ENCODE results near the gene FLT4. TPM values are rescaled to one million over a fixed set of nuclear protein-coding genes. Genes with fewer than 3 reads are reported as not detected.

Gene FLT4
- total RNA-seq, 4 donors from 2014 or later, result 2.1 to 11.6 (median 4.0) TPM

DNA sequence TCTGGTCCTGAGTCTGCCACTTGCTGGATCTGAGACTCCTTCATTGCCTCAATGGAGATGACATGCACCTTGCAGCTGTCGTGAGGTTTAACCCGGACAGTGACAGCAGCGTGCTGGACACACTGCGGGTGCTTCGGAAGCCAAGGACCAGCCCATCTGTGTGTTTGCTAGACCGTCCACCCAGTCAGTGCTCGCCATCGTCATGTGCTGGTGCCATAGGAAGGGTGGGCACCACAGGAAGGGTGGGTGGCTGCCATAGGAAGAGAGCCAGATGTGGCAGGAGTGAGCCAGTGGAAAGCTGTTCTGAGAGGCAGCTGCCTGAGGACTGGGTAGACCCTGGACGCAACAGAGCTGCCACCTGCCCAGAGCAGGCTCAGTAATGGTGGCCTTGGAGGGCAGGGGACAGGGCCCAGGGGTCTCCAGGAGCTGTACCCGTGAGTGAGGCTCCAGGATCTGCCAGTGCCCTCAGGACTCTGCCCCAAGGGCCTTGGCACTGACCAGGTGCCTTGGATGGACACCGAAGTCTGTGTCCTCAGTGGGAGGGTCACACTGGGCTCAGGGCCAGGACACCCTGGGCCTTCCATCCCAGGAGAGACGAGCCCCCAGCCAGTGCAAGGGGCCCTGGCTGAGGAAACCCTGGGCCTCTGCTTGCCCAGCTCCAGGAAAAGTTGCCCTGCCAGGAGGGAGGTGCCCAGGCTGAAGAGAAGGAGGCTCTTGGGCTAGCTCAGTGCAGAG, 21.8 kb downstream of the FLT4 start:
- no peak overlapping the region for H3K4me3 ChIP-seq (ENCODE audit: low read depth, poor library complexity, severe bottlenecking)
- TF ChIP-seq POLR2A (IDR thresholded peaks at IDR 0.05), result no peak
- TF ChIP-seq, protein P1, sequence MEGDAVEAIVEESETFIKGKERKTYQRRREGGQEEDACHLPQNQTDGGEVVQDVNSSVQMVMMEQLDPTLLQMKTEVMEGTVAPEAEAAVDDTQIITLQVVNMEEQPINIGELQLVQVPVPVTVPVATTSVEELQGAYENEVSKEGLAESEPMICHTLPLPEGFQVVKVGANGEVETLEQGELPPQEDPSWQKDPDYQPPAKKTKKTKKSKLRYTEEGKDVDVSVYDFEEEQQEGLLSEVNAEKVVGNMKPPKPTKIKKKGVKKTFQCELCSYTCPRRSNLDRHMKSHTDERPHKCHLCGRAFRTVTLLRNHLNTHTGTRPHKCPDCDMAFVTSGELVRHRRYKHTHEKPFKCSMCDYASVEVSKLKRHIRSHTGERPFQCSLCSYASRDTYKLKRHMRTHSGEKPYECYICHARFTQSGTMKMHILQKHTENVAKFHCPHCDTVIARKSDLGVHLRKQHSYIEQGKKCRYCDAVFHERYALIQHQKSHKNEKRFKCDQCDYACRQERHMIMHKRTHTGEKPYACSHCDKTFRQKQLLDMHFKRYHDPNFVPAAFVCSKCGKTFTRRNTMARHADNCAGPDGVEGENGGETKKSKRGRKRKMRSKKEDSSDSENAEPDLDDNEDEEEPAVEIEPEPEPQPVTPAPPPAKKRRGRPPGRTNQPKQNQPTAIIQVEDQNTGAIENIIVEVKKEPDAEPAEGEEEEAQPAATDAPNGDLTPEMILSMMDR (IDR thresholded peaks at IDR 0.05), result no peak
- intact Hi-C loops (cut with DNase I; ENCODE audit: low total_unique reads), result no loop called here
- DNase-seq (ENCODE audit: low spot score in 2 of 2), result no peak
- 76 to 90% methylated on average over 8 to 12 of the region's 12 CpGs for WGBS, 2 donors

DNA sequence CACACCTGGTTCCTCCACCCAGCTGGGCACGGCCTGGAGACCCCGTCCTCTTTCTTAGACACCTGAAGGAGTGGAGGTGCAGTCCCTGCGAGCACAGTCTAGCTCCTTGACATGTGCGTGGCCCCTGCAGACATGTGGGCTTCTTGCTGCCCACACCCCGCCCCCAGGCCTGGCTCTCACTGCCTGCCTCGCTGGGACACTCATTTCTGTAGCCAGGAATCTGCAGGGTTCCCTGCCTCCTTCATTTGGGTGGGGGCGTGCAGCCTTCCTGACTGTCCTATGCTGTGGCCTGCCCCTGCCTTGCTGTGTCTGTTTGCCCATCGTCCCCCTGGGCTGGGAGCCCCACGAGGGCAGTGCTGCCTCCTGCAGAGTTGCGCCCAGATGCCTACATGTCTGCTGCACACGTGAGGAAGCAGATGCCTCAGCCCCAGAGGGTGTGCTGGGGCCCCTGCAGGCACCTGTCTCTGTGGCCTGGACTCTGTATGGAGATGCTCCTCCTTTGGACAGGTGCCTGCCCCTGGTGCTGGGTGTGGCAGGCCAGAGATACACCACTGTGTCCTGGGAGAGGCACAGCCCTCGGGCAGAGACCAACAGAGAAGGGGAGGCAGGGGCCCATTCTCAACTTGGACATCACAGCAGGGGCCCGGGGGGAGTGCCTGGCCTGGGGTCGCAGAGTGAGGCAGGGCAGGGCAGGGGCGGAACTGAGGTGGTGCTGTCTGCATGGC, 22.6 kb downstream of the FLT4 start:
- TF ChIP-seq, protein P1 (IDR thresholded peaks at IDR 0.05), result no peak
- TF ChIP-seq POLR2A (IDR thresholded peaks at IDR 0.05), result no peak
- DNase-seq (ENCODE audit: low spot score in 2 of 2), result no peak
- H3K4me3 ChIP-seq (ENCODE audit: low read depth, poor library complexity, severe bottlenecking), result no peak overlapping the region
- intact Hi-C loops (cut with DNase I; ENCODE audit: low total_unique reads), result no loop called here
- 52 to 59% methylated on average over 11 to 12 of the region's 15 CpGs for WGBS, 2 donors

DNA sequence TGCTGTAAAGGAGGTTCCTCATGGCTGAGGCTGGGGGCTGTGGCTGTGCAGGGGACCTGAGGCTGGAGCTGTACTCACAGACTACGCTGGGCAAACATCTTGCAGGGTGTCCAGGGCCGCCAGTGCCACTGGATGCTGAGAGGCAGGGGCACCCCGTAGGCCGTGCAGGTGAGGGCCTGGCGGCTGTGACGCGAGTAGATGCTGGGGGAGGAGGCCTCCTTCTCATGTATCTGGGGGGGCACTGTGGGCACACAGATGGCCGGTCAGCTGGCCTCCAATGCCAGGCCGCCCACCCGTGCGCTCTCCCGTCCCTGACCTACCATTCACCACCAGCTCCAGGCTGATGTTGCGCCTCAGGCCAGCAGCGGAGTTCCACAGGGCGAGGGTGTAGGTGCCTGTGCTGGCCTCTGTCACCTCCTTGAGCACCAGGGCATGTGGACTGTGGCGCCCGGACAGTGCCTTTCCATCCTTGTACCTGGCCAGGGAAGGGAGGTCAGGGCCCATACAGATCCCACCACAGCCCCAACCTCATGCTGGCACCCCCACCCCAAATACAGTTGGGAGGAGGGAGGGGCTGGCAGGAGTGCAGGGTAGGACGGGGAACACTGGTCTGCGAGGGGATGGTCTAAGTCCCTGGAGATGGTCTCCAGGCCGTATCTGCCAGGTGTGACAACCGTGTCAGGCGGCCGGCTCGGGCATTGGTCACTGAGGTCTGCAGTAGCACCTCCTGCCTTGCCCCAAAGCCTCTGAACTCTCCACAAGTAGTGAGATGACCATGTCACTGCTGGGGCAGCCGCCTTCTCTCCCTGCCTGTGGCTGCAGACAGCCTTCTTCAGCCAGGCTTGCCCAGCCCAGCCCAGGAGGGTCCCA, 23.4 kb downstream of the FLT4 start:
- TF ChIP-seq POLR2A (IDR thresholded peaks at IDR 0.05), result no peak
- TF ChIP-seq, protein P1 (IDR thresholded peaks at IDR 0.05), result no peak
- no peak for DNase-seq (ENCODE audit: low spot score in 2 of 2)
- H3K4me3 ChIP-seq (ENCODE audit: low read depth, poor library complexity, severe bottlenecking), result no peak overlapping the region
- intact Hi-C loops (cut with DNase I; ENCODE audit: low total_unique reads), result no loop called here
- 83 to 85% methylated on average over 25 of the region's 25 CpGs for WGBS, 2 donors

DNA sequence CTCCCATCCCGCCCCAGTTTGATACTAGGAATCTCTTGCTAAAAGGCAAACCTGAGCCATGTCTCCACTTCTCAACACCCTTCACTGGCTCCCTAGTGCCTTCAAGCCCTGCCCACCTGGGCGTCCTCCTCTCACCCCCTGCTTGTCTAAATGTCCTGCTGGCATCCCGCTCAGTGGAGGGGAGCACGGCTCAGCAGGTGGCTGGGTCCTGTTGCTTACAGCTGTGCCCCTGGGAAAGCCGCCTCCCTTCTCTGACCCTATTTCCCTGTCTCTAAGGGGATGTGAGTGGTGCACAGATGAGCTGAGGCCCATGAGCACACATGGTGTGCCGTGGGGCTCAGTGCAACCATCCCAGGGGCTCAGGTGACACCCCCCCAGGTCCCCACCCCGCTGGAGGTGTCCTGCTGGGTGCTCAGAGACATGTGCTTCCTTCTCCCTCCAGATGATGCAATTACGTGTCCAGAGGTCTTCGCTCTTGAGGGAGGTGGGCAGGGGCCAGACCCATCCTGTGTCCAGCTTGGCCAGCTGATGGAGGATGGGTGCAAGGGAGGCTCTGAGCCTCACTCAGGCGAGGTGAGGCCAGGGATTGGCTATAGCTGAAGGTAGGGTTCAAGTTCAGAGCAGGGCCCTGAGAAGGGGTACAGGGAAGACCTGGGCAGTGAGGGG, 24.1 kb downstream of the FLT4 start:
- TF ChIP-seq, protein P1 (IDR thresholded peaks at IDR 0.05), result no peak
- TF ChIP-seq POLR2A (IDR thresholded peaks at IDR 0.05), result no peak
- intact Hi-C loops (cut with DNase I; ENCODE audit: low total_unique reads), result no loop called here
- no peak for DNase-seq (ENCODE audit: low spot score in 2 of 2)
- H3K4me3 ChIP-seq (ENCODE audit: low read depth, poor library complexity, severe bottlenecking), result no peak overlapping the region
- WGBS, 2 donors, result 65 to 75% methylated on average over 10 of the region's 10 CpGs

DNA sequence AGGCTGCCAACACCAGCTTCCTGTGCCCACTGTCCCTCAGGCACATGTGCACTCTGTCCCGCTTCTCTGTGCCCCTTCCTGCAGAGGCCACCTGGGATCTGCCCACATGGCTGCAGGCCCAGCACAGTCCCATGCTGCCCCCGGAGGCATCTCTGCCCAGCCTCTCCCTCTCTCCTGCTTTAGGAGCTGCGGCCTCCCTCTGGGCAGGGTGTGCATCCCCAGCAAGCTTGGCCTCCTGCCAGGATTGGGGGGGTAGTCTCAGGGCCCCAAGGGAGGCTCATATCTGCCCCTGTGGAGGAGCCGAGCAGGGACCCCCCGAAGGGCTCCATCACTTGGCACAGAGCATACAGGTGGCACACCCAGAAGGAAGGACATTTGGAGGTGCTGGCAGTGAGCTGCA, 24.8 kb downstream of the FLT4 start:
- DNase-seq (ENCODE audit: low spot score in 2 of 2), result no peak
- no peak overlapping the region for H3K4me3 ChIP-seq (ENCODE audit: low read depth, poor library complexity, severe bottlenecking)
- WGBS, 2 donors, result 34 to 40% methylated on average over 3 to 5 of the region's 5 CpGs
- intact Hi-C loops (cut with DNase I; ENCODE audit: low total_unique reads), result no loop called here
- TF ChIP-seq, protein P1 (IDR thresholded peaks at IDR 0.05), result no peak
- no peak for TF ChIP-seq POLR2A (IDR thresholded peaks at IDR 0.05)

All from lower leg skin (tissue), 4 donors.